ENCODE data around the gene ST8SIA5.

ST8SIA5 gene

DNA sequence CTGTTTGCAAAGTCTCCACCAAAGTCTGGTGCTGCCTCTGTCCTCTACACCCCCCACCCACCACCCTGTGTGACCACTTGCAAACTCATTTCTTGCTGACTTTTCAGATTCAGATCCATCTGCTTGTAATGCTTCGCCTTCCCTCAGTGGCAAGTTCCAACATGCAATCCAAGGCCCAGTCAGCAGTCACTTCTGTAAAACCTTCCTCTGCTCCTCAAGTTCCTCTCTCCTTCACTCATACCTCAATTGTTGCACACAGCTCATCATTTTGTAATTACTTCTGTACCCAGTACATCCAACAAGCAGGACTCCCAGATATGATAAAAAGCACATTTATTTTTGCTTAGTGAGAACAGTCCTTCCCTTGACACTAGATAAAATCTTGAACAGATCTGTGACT lies 93.3 kb downstream of the ST8SIA5 start:
- DNase-seq: no peak

DNA sequence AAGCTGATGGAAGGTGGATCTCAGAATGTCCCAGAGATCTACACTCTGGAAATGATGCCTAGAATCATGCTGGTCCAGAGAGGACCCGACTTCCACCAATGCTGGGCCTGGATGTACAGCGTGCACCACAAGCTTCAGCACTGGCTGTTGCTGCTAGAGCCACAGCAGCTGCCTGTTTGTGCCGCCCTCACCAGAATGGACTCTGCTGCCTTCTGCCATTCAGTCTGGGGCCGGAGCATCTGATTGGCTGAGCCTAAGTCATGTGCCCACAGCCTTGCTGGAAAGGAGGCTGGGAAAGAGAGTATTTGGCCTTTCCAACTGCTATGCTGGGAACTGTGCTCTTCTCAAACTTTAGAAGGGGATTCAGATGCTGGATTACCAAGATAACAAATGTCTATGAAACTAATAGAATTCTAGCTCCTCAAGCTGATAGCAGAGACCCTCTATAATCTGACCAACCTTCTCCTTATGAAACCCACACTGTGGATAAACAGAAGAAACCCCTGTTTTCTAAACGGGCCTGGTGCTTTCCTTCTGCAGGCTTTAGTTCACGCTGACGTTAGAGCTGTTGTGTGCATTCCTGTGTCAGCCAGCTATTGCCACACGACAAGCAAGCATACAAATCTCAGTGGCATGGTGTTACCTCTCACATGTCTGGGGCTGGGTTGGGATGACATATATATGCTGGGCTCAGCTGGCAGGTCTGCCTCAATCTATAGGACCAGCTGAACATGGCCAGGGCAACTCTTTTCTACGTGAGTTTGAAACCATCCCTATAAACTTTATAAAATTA lies 95.7 kb downstream of the ST8SIA5 start:
- no peak for DNase-seq

DNA sequence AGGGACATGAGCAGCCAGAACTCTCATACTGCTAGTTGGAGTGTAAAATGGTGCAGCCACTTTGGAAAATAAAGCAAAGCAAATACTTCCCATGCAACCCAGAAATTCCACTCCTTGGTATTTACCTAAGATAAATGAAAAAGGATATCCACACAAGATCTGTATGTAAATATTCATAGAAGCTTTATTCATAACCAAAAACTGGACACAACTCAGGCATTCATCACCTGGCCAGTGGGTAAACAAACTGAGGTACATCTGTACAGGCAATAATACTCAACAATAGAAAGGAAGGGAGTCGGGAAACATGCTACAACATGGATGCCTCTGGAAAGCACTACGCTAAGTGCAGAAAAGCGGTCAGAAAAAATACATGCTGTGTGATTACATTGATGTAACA lies 97.4 kb downstream of the ST8SIA5 start:
- no peak for DNase-seq

DNA sequence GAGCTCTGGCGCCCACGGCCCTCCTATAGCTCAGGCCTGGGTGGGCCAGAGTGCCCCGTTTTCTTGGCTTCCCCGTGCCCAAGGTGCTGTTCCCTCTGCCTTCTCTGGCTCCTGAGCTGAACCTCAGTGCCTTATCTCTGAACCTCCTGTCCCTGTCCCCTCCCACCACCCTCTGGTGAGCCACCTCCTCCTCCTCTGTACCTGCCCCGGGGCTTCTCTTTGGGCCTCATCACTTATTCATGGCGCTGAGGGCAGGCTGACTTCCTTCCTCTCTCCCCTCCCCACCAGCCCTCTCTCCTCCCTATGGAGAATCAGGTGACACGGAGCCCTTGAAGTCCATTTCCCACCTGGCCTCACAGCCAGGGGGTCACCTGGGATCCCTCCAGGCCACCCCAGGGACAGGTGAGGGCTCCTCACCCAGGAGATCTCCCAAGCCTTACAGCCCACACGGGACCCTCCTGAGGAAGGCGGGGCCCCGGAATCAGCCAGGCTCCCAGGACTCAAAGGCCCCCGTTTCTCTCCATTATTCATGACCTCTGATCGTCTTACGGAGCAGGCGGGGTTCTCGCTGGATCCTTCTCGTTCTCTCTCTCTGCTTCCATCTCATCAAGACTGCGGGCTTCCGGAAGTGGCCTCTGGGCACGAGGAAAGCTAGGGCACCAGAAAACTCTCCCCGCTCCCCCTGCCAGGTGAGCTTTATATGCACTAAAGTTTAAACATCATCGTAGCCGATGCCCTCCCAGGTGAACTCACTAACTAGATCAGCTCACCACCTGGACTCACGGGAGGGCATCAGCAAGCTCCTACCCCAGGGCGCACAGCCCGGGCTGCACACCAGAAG lies 99.5 kb downstream of the ST8SIA5 start, which contains the start of gene LOXHD1:
Gene LOXHD1, minus strand, starts transcription at position 106 of the 841 bp plus-strand sequence. CDS start 187 bp downstream, outside the sequence.
- DNase-seq: no peak

DNA sequence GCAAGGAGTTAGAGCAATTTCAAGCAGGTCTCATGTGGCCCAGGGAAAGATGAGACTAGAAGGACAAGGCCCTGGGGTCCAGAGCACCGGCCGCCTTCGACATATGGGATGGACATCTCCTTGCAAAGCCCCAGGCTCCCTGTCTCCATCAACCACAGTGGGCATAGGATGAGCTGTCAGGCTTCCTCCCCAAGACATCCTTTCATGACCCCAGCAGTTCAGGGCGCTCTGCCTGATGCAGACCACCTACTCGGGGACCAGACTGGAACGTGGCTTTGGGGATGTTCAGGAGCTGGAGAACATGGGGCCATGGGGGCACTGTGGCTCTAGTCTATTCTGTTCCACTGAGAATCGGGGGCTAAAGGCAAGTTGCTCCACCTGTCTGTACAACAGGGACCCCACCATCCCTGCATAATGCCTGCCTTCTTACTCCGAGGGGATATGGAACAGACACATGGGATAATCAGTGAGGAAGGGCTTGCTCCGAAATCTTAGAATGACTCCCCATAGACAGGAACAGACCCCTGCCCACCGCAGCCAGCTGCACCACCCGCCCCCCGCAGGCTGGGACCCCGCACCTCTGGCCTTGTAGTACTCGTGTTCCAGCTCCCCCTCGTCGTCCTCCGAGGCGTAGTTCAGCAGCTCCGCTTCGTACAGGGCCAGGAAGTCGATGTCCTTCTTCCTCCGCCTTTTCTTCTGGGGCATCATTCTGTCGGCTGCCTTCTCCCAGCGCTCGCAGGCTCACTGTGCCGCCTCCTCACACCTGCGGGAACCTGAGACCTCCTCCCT lies 100.3 kb downstream of the ST8SIA5 start:
- no peak for DNase-seq

DNA sequence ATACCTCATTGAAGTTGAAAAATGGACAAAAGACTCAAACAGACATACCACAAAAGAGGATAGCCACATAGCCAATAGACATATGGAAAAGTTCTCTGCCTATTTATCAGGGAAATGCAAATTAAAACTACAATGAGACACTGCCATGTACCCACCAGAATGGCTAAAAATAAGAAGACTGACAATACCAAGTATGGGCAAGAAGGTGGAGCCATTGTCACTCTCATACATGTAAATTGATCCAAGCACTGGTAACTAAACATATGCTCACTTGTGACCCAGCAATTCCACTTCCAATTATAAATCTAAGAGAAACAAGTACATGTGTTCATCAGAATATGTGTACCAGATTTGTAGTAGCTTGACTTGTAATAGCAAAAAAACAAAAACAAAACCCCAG lies 104.5 kb downstream of the ST8SIA5 start:
- DNase-seq: no peak

DNA sequence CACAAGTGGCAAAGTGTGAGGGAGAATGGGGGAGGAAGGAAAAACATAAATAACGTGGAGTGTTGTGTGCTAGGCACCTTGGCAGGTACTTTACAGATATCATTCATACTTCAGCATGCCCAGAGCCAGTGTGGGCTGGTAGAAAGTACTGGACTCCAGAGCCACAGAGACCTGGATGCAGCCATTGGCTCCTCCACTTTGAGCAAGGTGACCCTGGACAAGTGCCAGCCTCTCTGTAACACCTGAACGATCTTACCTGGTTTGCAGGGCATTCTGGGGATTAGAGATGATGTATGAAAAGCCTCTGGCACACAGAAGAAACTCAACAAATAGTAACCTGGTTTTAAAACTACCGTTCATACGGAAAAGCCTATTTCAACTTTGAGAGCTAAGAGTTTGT lies 106.2 kb downstream of the ST8SIA5 start:
- DNase-seq: no peak

DNA sequence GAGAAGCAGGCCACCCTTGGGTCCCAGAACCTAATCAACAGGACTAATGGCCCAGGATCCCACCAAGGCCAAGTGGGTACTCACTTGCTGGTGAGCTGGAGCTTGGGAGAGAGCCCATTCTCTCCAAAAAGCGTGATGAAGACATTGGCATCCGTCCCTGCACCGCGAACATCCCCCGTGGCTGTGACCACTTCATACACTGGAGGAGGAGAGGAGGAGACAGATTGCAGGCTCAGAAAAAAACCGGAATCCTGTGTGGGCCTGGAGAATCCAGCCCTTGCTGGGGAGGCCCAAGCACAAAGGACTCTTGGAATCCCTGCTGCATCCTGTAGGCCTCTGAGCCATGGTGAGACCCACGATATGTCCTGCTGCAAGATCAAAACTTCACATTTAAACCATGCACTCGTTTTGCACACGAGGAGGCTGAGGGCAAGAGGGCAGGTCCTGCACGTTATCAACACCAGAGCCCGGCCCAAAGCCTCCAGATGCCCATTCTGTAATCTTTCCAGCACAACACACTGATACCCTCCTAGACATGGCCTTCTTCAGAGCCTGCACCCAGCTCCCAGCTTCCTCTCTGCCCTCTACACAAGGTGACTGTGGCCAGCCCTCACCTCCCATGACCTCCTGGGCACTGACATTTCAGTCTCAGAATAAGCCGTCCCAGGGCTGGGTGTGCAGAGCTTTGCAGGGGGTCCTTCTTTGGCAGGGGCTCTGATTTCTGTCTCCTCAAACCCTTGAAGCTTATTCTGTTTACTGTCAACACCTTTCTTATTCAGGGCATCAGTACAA lies 107.6 kb downstream of the ST8SIA5 start:
- DNase-seq: no peak

DNA sequence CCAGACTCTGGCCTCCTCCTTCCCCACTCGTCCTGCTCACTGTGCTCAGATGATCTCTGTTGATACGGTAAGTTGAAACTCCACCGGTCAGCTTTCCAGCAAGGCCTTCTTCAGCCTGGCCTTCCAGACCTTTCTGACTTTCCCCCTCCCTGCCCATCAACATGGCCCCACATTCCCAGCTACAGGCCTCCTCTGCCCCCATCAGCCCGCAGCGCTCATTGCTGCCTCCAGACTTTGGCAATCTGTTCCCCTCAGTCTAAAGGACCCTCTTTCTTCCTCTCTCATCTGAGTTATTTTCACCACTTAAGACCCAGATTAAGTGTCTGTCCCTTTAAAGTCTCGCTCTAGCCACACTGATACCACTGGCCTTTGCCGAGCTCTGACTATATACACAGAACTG lies 110.4 kb downstream of the ST8SIA5 start:
- no peak for DNase-seq

DNA sequence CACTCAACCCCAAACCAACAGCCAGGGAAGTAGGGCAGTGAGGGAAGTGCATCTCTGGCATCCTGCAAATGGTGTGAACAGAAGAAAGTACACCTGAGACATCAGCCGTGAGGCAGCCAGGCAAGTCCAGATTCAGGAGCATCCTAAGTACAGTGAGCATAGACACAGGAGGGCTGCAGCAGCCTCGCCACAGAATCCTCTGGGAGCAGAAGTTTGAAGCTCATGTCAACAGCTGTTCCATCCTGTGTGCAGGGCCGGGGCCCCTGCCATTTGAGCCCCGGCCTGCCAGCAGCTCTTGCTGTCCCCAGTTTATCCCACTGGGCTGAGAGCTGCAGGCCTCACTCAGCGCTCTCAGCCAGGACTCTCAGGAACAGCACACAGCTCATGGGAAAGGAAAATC lies 114.3 kb downstream of the ST8SIA5 start:
- DNase-seq: no peak

DNA sequence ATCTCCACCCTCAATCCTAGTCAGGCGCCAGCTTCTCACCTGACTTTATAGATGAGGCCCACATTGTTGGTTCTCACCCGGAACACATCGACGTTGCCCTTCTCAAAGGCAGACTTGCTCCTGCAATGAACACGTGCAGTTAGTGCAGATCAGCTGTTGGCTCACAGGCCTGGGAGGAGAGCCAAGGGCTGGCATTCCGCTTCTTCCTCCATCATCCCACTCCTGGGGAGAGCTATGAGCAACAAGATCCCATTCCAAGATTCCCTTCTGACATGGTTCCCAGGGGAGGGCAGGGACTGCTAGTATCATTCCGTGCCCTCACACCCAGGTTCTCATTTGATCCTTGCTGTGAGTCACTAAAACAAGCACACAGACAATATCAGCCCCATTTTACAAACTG lies 114.9 kb downstream of the ST8SIA5 start:
- no peak for DNase-seq

DNA sequence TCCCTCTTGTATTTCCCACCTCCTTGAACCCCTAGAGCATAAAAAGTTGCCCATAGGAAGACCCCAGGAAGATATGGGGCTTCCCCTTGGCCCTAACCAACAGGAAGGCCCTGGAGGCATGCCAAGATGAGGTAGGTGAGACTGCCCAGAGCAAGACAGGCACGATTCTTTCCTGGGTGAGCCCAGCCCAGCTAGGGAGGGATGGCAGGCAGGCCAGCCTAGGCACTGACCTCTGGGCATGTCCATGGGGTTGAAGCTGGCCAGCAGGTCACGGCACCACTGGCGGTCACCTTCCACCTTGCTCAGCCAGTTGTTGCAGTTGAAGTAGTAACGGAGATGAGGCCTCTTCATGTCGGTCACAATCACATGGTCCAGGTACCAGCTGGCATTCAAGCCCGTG lies 117.5 kb downstream of the ST8SIA5 start:
- DNase-seq: no peak

DNA sequence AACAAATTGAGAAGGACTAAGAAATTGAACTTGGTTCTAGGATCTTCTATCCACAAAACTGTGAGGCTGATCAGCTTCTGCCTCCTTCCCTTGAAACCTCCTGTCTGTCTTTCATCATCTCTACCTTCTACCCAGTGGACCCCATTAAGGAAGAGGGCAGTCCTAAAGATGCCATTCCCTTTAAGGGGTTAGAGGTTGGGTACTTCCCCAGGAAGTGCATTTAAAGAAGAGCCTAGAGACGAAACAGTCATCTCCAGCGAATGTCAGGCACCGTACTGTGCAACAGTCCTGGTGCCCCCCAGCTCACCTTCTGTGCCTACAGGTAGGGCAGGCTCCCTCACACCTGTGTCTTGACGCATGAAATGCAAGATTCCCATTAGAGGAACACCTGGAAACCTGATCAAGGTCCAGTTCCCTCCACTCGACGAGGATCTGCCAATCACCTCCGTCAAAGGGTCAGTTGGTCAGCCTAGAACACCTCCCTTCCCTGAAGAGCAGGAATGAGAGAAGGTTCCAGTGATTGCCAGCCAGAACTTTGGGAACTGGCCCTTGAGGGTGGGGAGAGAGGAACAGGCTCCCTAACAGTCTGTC lies 120.7 kb downstream of the ST8SIA5 start:
- DNase-seq: no peak

DNA sequence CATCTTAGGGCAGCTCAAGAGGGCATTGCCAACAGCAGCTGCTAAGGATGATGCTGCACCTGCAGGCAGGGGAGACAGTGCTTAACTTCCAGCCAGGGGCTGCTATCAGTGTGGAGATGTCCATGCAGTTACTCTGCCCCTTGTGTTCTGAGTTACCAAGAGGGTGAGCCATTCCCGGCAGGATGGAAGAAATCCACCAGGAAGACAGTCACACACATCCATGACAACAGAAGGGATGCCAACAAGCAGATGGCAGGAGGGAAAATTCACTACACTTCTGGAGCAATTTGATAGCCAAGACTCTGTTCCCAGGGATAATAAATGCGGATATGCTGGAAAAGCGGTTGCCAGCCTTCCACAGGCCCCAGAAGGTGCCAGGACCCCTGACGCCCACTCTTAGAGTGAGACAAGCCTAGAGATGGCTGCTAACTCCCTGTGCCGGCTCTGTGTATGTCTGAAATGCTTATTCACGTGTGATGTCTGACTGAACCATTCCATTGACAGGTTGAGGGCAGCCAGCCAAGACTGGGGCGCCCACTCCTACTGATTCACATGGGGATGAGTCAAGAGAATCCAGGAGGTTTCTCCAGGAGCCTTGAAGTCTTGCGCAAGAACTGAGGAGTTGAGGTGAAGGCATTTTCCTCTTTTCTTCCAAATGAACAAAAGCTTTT lies 124.3 kb downstream of the ST8SIA5 start:
- DNase-seq: no peak

DNA sequence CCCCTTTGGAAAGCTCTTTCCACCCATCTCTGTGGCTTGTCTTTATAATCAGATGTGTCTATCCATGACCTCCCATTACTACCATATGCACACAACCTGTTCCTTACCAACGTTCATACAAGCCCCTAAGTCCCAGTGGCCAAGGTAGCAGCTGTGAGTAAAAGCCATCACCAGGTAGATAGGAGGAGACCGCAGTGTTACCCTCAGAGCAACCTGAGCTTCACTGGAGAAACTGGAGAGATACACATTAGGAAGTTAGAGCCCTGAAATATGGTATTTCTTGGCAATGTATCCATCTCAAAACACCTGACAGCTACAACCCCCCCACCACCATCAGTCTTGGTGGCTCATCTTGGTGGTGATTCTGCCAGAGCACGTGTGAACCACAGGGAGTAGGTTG lies 125.9 kb downstream of the ST8SIA5 start:
- no peak for DNase-seq

DNA sequence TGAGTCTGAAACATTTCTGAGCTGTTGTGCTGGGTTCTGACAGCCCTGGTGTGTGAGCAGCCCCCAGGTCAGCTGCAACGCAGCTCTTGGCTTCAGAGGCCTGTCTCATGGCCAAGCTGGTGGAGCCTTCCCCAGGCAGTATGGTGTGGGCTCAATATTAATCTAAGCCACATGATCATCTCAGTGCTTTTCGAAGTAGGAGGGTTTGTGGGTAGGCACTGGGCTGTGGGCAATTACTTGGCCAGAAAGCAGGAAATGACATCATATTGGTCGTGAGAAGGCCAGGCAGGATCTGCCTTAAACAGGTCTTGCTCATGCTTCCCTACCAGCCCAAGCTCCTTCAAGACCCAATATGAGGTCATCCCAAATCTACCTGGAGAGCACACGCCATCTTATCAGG lies 126.7 kb downstream of the ST8SIA5 start:
- no peak for DNase-seq

DNA sequence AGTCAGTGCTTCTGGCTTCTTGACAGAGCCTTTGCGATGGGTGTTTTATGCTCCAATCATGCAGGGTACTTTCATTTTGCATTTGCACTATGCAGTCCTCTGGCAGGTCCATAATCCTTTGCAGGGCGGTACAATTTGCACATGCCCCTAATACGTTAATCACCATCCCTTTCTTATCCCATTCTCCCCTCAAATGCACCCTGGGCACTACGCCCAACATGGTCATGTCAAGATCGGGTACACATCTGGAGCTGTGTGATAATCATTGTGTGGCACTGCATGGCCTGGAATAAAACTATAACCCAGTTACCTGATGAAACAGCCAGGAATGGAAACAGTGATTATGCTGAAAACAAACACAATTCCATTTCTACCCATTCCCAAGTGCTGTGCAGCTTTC lies 127.5 kb downstream of the ST8SIA5 start:
- DNase-seq: no peak

DNA sequence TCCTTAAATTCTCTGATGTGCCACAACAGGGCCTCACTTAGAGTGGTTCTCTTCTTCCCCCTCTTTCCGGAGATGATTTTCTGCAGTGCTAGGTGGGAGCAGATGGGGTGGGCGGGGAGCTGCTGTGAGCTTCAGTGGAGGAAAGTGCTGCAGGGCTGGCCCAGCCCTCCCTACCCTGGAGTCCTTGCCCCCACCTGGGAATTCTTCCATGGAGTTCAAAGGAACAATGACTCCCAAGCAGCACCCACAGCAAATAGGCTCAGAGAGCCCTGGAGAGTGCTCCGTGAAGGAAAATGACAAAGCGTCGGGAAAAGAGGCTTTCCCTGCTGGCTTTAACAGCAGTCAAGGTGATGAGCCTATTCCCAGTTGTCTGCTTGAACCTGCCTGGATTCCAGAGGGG lies 128.6 kb downstream of the ST8SIA5 start:
- no peak for DNase-seq

DNA sequence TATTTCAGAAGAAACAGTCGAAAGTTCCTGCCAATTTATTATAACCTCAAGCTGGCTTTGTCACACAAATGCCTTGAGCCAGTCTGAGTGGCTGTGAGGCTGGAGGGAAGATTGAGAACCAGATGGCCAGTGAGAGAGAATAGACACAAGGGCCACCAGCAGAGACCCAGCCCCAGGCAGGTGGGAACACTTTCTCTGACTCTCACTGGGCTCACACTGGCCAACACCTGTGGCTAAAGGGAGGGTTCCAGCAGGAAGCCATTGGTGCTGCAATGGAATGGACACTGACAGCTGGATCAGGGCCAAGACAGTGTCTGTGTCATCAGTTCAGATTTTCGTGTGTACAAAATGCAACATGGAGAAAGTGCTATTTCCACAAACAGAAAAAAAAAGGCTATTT lies 129.7 kb downstream of the ST8SIA5 start:
- no peak for DNase-seq

DNA sequence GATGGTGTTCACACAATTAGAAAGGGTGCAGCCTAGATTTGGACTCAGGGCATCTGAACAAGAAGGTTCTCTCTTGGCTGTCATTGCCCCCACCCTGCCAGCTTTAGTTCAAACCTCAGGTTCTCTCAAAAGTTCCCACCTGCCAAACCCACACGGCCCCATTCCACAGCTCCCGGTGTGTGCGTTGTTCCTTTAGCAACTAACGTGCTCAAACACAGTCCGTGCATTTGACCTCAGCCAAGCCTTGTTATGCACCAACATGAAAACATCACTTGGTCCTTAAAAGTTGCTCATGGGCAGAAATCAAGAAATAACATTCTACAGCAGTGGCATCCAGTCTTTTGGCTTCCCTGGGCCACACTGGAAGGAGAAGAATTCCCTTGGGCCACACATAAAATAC lies 131.8 kb downstream of the ST8SIA5 start:
- no peak for DNase-seq

DNA sequence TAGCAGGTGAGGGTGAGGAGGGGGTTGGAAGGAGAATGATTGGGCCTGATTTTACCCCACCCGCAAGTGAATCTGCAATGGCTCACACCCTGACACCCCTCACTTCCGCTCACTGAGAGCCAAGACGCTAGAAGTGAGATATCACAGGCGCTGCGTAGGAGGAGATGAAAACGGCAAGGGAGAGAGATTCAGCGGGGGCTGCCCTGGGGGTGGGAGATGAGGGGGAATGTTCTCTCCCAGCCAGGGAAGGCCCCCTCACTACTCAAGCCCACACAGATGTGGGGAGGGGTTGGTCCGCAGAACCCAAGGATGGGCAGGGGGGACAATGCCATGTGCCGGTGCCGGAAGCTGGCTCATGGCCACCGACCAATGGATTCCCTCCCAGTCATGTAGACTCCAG lies 132.7 kb downstream of the ST8SIA5 start:
- DNase-seq: peak; percentile 10

DNA sequence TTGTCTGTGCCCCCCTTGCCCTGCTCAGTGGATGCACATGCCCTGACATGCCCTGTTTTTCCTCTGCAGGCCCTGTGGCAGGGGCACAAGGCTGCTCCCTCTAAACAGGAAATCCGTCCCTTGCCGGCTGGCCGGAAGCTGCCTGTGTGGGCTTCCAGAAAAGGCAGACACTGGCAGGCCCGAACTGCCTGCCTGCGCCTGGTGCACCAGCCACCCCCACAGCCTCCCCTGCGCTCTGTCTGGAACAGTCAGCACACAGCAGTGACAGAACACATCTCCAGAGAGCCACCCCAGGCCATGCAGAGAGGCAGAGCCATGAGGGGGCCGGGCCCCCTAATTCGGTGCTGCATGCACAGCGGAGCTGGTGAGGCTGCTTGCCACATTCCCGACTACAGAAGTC lies 133.3 kb downstream of the ST8SIA5 start:
- DNase-seq: peak; percentile 8
